GM06990 (cell line): Measurements from ENCODE around the gene FIGLA.

Source experiments
- DNase-seq: peaks from one replicate; pipeline ENCODE4 v3.0.0-alpha.2; 2011; ENCODE audit not compliant: insufficient read length; ENCODE audit errors: extremely low read depth
- H3K27me3 ChIP-seq: replicated peaks from 2 replicates; pipeline ENCODE4 v1.6.0; 2011; ENCODE audit warnings: low read length; ENCODE audit not compliant: control insufficient read depth, insufficient read depth
- H3K36me3 ChIP-seq: 2 replicates; pipeline ENCODE4 v1.5.1; 2011; ENCODE audit warnings: low read length; ENCODE audit not compliant: control insufficient read depth, insufficient read depth
- H3K4me3 ChIP-seq: replicated peaks from 2 replicates; pipeline ENCODE4 v1.5.1; 2011; ENCODE audit warnings: low read depth, mild to moderate bottlenecking, control low read depth, low read length
- TF ChIP-seq, protein P1 (sequence below): IDR thresholded peaks from 2 replicates; pipeline ENCODE4 v1.5.1; 2011; ENCODE audit warnings: low read length, control low read depth, mild to moderate bottlenecking, inconsistent platforms; ENCODE audit not compliant: insufficient read depth, poor library complexity, severe bottlenecking

FIGLA gene

GRCh38 chr2:70778676-70779075 is 11.8 kb downstream of the FIGLA start:
- TF ChIP-seq, protein P1, sequence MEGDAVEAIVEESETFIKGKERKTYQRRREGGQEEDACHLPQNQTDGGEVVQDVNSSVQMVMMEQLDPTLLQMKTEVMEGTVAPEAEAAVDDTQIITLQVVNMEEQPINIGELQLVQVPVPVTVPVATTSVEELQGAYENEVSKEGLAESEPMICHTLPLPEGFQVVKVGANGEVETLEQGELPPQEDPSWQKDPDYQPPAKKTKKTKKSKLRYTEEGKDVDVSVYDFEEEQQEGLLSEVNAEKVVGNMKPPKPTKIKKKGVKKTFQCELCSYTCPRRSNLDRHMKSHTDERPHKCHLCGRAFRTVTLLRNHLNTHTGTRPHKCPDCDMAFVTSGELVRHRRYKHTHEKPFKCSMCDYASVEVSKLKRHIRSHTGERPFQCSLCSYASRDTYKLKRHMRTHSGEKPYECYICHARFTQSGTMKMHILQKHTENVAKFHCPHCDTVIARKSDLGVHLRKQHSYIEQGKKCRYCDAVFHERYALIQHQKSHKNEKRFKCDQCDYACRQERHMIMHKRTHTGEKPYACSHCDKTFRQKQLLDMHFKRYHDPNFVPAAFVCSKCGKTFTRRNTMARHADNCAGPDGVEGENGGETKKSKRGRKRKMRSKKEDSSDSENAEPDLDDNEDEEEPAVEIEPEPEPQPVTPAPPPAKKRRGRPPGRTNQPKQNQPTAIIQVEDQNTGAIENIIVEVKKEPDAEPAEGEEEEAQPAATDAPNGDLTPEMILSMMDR = no peak
- no peak for DNase-seq
- H3K4me3 ChIP-seq = no peak overlapping the region
- no peaks in the 10 kb centered on the region; the same call in 1 of the 2 replicates for H3K27me3 ChIP-seq
- H3K36me3 ChIP-seq = no peaks in the 10 kb centered on the region

DNA sequence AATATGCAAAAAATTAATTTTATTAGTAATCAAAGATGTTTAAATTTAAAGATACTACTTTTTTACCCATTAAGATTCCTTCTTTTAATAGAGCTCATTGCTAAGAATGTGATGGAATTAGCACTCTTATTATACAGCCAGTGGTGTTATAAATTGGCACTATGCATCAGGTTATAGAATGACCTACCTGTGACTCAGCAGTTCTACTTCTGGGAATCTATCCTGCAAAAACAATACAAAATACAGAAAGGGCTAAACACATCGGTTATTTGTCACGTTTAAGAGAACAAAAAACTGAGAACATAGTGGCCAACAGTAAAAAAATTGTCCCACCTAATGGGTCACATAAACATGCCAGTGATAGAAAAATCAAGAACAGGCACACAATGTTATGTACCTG is 13.0 kb downstream of the FIGLA start:
- Histone ChIP-seq H3K27me3 (no peaks in the 10 kb centered on the region; the same call in 1 of the 2 replicates), H3K4me3 (no peak overlapping the region), H3K36me3 (no peaks in the 10 kb centered on the region)
- DNase-seq = no peak
- TF ChIP-seq, protein P1 = no peak

GRCh38 chr2:70776266-70776665 is 14.2 kb downstream of the FIGLA start:
- TF ChIP-seq, protein P1 = no peak
- Histone ChIP-seq H3K27me3 (no peaks in the 10 kb centered on the region; the same call in 1 of the 2 replicates), H3K36me3 (no peaks in the 10 kb centered on the region), H3K4me3 (no peak overlapping the region)
- DNase-seq = no peak

DNA sequence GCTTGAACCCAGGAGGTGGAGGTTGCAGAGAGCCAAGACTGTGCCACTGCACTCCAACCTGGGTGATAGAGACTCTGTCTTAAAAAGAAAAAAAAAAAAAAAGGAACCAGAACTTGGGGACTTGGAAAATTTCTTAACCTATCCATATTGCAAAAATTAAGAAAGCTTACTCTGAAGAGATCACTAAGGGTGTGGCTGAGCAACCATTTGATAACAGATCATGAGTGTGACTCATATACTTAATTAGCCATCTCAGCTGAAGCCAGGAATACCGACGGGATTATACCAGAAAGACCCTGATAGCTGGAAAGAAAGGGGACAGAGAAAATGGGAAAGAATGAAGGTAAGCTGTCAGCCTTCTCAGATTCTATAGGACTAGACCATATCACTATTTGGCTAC is 15.3 kb downstream of the FIGLA start:
- TF ChIP-seq, protein P1 = no peak
- no peak for DNase-seq
- H3K27me3 ChIP-seq = no peaks in the 10 kb centered on the region
- no peak overlapping the region for H3K4me3 ChIP-seq
- H3K36me3 ChIP-seq = no peaks in the 10 kb centered on the region

GRCh38 chr2:70772486-70773155 is 17.8 kb downstream of the FIGLA start:
- Histone ChIP-seq H3K36me3 (no peaks in the 10 kb centered on the region), H3K27me3 (peaks cover 1% of the 10 kb centered on the region), H3K4me3 (no peak overlapping the region)
- DNase-seq = no peak
- TF ChIP-seq, protein P1 = no peak

DNA sequence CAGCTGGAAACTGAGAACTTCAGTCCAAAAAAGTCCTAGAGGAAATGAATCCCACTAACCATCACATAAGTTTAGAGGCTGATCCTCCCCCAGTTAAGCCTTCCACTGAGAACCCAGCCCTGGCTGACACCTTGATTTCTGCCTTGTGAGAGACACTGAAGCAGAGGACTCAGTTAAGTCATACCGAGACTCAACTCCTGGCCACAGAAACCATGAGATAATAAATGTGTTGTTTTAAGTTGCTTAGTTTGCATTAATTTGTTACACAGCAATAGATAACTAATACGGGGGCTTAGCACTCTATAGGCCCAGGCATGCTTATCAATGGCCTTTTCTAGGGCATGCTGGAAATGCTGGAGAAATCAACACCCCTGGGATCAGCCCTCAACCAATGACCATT is 19.0 kb downstream of the FIGLA start:
- H3K4me3 ChIP-seq = no peak overlapping the region
- peaks cover 1% of the 10 kb centered on the region for H3K27me3 ChIP-seq
- no peak for DNase-seq
- TF ChIP-seq, protein P1 = no peak
- H3K36me3 ChIP-seq = no peaks in the 10 kb centered on the region
